ENCODE results near the gene WDFY2.

Gene WDFY2

GRCh38 chr13:51745243-51745642 lies 161.0 kb downstream of the WDFY2 start:
- FAIRE-seq = no peak

- FAIRE-seq = no peak
Measured at GRCh38 chr13:51746802-51747201, 162.5 kb downstream of the WDFY2 start.

GRCh38 chr13:51747438-51748434 lies 163.5 kb downstream of the WDFY2 start:
- FAIRE-seq = no peak

GRCh38 chr13:51756651-51757050 lies 172.4 kb downstream of the WDFY2 start:
- no peak for FAIRE-seq

GRCh38 chr13:51758691-51759090 lies 174.4 kb downstream of the WDFY2 start:
- FAIRE-seq = no peak

- no peak for FAIRE-seq
Measured at GRCh38 chr13:51759240-51759639, 175.0 kb downstream of the WDFY2 start.

- FAIRE-seq = no peak
Measured at GRCh38 chr13:51760592-51760991, 176.3 kb downstream of the WDFY2 start.

GRCh38 chr13:51761643-51762350 lies 177.5 kb downstream of the WDFY2 start:
- FAIRE-seq = no peak

GRCh38 chr13:51763486-51763885 lies 179.2 kb downstream of the WDFY2 start:
- no peak for FAIRE-seq

- FAIRE-seq = no peak
Measured at GRCh38 chr13:51764184-51765141, 180.2 kb downstream of the WDFY2 start.

GRCh38 chr13:51765142-51765515 lies 180.9 kb downstream of the WDFY2 start:
- no peak for FAIRE-seq

GRCh38 chr13:51767100-51767499 lies 182.8 kb downstream of the WDFY2 start:
- no peak for FAIRE-seq

GRCh38 chr13:51768378-51768921 lies 184.2 kb downstream of the WDFY2 start:
- FAIRE-seq = no peak

- FAIRE-seq = no peak
Measured at GRCh38 chr13:51768976-51769375, 184.7 kb downstream of the WDFY2 start.

GRCh38 chr13:51769455-51770127 lies 185.3 kb downstream of the WDFY2 start:
- FAIRE-seq = no peak

- no peak for FAIRE-seq
Measured at GRCh38 chr13:51770160-51770559, 185.9 kb downstream of the WDFY2 start.

GRCh38 chr13:51770681-51771417 lies 186.6 kb downstream of the WDFY2 start:
- FAIRE-seq = no peak

- FAIRE-seq = no peak
Measured at GRCh38 chr13:51771418-51772104, 187.3 kb downstream of the WDFY2 start.

- no peak for FAIRE-seq
Measured at GRCh38 chr13:51772105-51772455, 187.8 kb downstream of the WDFY2 start.

GRCh38 chr13:51772781-51773180 lies 188.5 kb downstream of the WDFY2 start:
- FAIRE-seq = no peak

- FAIRE-seq = no peak
Measured at GRCh38 chr13:51773515-51773914, 189.3 kb downstream of the WDFY2 start.
